Measurements from ENCODE around the gene ICAM5.
"Not testable (repeated sequence)": the region's sequence is repeated elsewhere in the genome, so short reads cannot be mapped to it uniquely, and the experiment has no call there.

The ICAM5 gene

DNA sequence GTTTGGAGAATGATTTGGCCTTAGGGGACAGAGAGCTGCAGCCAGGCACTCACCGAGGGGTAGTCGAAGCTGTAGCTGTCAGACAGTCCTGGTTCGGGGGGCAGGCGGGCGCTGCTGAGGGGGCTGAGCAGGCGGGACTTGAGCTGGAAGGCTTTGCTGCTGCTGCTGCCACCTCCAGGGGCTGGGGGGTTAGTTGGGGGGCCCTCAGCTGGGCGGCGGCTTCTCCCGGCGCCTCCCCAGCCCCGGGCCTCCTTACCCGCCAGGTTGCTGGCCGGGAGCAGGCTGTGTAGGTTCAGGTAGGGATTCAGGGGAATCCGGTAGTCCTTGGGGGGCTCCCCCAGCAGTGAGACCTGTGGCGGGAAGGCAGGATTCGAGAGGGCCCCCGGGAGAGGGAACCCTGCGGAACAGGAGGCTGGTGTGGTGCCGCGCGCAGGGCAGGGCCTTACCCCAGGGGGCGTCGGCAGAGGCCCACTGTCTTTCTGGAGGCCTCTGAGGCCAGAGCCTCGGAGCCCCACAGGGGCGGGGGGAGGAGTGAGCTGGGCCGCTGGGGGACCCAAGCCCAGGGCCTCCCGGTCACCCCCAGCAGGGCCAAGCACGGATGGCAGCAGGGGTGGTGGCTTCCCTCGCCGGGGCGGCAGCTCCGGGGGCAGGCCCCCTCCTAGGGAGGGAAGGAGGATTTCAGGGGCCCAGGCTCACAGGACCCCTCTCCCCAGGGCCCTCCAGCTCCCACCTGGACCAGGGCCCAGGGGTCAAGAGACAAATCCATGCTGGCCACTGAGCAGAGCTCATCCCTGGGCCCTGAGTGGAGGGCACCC lies 31.1 kb downstream of the ICAM5 start:
- DNase-seq: no peak

DNA sequence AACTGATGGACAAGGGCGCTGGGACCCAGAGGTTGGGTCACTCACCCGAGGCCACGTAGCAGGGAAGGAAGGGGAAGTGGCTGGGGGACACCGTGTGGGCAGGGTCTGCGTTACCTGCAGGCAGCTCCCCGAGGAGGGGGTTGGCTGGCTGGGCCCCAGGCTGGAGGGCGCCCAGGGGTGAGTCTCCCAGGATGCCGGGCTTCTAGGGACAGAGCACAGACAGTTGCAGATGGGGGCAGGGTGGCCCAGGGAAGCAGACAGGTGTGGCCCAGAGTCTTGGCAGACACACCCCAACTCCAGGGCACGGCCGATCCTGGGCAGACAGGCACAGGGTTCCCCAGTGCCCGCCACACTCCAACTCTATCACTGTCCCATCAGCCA lies 31.7 kb downstream of the ICAM5 start:
- no peak for DNase-seq

DNA sequence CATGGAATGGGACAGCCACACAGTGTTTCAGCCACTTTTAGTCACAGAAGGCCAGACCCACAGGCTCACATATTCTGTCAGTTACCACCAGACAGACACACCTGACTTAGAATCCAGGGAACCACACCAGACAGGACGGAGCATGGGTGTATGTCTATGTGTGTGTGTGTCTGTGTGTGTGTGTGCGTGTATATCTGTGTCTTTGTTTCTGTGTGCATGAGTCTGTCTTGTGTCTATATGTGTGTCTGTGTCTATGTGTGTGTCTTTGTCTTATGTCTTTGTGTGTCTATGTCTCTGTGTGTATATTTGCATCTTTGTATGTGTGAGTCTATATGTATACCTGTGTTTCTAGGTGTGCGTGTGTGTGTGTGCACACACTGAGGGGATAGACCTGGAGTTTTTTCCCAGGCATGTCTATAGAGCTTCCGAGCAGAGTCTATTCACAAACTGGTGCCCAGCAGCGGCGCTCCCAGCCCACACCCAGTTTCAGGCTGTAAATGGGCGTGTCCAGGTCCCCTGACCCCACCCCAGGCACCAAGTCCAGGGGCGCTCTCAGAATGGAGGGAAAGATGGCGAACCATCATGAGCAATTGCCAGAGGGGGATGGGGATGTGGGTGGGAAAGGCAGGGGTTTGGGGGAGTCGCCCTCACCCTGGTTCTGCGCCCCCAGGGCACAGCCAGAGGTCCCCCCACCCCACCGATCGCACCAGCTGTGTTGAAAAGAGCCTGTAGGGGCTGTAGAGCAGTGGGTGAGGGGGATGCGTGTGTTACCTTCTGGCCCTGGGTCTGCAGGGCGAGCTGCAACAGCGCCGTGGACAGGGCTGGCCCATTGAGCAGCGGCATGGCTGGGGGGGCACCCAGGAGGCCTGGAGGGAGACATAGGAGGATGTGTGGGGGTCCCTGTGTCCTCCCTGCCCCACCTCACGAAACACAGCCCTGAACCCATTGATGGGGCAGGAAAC lies 32.4 kb downstream of the ICAM5 start:
- DNase-seq: no peak

DNA sequence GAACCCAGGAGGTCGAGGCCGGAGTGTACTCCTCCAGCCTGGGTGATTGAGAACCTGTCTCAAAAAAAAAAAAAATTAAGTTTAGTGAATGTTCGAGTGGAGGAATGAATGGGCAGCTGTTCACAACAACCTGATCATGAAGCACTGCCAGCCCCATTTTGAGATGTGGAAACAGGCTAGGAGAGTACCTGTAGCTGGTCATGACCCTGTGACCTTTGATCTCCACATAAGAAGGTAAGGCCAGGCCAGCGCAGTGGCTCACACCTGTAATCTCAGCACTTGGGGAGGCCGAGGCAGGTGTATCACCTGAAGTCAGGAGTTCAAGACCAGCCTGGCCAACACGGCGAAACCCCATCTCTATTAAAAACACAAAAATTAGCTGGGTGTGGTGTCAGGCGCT lies 36.0 kb downstream of the ICAM5 start:
- DNase-seq: no peak

DNA sequence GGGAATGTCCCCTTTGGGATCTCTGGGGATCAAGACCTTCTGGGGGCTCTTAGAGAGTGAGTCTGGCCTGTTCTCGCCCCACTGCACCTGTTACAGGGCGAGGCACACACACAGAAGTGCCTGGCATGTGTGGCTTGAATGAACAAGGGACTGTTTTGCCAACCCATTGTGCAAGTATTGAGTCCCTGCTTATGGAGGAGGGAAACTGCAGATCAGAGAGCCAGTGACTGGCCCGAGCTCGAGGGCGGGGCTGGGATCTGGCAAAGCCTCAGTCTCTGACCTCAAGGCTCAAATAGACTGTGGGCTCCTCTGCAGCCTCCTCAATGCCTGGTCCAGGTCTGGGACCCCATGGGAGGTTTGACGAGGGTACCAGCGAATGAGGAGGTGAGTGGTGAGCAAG lies 38.0 kb downstream of the ICAM5 start:
- no peak for DNase-seq

DNA sequence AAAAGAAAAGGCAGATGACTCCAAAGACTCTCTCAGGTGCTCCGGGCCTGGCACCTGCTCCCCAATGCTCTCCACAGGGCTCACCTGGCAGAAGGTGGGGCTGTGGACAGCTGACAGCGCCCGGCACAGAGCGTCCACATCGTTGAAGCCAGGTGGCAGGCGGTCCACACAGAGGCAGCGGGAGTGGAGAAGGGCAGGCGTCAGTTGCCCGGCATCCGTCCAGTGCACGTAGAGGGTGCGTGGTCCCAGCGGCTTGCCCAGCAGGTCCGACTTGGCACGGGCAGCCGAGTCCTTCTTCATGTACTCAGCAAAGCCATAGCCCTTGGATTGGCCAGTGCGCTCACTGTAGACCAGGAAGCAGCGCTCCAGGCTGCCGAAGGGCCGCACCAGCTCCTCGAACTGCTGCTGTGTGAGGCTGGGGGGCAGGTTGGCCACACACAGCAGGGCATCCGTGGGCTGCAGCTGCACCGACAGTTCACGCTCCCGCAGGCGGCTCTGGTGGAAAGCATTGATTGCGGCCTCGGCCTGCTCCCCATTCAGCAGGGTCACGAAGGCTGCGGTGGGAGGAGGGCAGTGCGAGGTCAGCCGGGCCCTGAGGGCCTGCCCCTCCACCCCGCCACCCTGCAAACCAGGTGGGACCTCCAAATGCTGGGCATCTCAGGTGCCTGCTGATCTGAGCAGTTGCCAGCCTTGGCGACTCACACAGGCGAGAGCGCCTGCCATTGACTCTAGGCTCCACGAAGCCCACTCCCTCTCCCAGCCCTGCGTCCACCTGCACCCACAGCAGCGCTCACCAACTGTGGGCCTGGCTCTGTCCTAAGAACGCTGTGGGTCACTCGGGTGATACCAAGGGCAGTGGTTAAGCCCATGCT lies 39.0 kb downstream of the ICAM5 start:
- no peak for DNase-seq

DNA sequence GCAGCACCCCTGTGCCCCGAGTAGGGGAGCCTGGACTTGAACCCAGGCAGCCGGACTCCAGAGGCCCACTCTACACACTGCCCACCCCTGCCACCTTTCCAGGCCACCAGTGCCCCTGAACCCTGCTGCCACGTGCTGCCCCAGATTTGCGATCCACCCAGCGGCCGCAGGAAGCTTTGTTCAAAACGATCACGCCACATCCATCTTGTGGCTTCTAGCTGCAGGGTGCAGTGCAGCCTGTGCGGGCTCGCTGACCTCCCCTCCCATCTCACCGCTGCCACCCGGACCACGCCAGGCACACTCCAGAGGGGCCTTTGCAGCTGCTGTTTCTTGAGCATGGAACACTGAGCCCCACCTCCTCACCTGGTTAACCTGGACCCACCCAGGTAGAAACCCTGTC lies 39.8 kb downstream of the ICAM5 start:
- DNase-seq: no peak

DNA sequence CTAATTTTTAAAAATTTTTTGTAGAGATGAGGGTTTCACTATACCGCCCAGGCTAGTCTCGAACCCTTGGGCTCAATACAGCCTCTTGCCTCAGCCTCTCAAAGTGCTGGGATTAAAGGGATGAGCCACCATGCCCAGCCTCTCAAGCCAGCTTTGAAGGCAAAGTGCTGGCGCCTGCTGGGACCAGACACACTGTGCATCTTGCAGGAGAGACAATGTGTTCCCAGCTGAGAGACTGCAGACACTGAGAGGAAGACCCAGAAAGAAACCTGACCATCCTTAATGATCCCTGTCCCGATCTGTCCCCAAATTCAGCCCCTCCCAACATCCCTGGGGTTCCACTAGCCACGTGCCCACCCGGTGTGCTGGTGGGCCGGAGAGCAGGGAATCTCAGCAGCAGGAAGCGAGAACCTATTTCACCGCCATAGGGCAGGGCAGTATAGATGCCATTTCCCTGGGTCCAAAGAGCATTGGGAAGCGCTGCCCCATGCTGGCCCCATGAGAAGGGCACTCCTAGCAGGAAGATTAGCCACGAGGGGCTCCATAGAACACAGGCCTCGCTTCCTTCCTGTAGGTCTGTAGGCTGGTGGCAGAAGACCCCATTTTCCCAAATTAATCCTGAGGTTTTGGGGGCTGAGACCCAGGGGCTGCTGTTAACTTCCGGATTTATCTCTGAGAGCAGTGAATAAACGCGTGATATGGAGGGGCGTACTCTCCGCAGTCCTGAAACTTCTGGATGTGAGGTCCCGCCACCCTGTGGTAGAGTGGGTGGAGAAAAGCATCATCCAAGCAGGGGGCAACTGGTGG lies 42.6 kb downstream of the ICAM5 start:
- DNase-seq: no peak

DNA sequence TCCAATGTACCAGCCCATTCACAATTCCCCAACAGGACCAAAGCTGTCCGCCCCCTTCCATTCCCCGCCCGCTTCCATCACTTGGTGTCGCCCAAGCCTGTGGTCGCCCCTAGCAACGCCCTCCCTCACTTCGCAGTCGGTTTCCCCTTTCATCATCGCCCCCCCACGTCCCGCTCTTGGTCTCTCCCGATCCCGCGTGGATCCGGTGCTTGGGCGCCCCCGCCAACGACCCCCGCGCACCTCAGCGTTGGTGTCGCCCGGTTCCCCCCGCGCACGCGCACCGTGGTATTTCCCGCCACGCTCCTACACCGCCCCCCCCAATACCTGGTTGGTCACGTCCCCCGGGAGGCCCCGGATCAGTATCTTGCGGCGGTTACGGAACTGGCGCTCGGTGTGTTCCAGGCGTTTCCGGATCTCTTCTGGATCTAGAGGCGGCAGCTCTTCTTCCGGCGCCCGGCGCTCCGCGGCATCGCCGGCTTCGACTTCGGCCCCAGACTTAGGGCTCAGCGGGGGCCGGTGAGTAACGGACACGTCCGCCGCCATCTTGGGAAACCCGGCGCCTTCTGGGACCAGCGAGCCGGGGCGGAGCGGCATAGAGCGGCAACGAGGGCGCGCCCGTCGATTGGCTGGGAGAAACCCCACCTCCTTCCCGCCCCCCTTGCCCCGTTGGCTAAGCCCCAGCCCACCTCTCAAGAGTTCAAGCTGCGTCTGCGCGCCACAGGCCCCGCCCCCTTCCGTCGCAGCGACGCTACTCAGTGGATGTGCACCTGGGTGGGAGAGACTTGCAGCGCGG lies 43.4 kb downstream of the ICAM5 start, which contains the start of gene RAVER1:
Gene RAVER1 (minus strand): TSS at position 565 of the 793 bp plus-strand sequence. CDS start 22 bp downstream, at position 543.
- peak; percentile 86 to 97 (median 94) for DNase-seq

DNA sequence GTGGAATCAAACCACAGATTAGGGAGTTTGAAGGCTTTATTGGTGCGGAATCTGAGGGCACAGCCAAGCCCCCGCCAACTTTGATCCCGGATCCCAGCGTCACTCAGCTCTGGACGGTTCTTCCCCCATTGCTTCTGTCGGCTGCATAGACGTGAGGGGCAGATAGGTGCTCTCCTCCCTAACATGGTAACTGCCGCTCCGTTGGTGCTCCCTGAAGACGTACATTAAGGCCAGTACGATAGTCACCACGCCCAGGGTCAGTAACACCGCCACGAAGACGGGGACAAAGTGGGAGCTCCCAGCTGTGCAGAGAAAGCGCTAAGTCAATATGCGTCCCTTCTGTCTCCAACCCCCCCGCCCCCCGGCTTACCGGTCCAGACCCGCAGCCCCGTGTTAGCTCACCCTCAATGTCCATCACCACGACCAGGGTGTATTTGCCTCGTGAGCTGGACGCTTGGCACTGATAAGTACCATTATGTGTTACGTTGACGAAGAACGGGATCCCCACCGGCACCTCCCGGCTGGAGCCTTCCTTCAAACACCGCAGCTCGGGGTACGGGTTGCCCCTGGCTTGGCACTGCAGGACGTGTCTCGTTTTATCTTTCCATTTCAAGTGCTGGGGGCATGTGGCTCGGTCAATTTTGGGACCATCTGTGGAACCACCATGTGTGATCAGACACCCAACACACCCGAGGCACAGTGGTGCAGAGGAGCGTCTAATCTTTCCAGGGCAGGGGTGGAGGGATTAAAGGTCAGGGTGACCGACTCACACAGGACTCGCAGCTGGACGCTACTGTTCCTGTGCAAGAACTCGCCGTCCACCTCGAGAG lies 44.2 kb downstream of the ICAM5 start:
- no peak for DNase-seq

DNA sequence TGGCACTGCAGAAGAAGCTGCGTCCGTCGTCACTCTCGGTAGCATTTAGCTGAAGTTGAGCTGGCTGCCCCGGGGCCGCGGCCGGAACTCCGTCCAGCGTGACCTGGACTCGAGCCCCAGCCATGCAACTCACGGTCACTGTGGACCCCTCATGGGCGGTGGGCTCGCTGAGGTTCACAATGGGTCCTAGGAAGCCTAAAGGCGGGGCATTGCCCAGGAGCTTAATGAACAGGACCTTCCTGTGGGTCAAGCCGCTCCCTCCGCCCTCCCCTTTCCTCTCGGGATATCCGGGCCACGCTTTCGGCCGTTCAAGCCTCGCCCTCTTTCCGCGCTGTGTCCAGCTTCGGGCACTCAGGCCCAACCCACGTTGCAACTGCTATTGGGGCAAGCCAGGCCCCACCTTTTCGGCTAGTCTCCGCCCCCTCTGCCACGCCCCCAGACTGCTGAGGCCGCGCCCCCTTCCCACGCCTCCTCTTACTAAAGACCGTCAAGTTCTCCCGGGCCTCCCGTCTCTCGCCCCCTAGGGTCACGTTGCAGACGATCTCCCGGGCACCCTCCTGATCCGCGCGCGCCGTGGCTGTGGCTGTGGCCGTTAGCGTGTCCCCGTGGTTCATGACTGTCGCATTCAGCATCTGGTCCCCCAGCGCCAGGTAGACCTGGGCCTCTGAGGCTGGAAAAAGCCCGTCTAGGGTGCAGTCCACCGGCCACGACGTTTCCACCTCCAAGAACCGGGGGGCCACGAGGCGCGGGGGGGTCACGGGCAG lies 45.0 kb downstream of the ICAM5 start:
- DNase-seq: peak in 13 of 14 donors; percentile 9 to 80 (median 49)

DNA sequence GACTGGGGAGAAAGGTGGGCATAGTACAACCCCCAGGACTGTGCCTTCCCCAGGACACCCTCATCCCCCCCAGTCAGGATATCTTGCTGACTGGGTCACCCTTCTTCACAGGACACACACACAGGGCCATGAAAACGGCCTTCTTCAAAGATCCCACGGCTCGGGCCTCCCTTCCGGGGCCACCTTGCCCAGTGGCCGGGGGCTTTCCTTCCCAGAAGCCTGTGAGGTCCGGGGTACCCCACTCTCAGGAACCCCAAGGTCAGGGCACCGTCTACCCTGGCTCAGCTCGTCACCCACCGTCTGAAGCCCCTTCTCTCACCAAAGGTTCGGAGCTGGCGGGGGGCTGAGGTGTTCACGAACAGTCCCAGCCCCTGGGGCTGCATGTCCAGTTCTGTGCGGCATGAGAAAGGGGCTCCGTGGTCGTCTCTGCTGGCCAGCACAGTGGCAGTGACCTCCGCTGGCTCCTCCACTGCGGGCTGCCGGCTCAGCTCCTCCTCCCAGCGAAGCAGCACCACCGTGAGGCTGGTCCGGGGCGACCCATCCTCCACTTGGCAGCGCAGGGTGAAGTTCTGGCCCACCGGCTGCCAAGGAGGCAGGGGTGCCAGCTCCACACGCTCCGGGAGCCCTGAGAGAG lies 45.7 kb downstream of the ICAM5 start:
- DNase-seq: peak in 3 of 14 donors; percentile 3 to 28 (median 9)

DNA sequence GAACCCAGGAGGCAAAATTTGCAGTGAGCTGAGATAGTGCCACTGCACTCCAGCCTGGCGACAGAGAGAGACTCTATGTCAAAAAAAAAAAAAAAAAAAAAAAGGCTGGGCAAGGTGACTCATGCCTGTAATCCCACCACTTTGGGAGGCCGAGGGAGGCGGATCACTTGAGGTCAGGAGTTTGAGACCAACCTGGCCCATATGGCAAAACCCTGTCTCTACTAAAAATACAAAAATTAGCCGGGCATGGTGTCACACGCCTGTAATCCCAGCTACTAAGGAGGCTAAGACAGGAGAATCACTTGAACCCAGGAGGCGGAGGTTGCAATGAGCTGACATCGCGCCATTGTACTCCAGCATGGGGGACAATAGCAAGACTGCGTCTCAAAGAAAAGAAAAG lies 47.0 kb downstream of the ICAM5 start:
- DNase-seq: not testable (repeated sequence)

DNA sequence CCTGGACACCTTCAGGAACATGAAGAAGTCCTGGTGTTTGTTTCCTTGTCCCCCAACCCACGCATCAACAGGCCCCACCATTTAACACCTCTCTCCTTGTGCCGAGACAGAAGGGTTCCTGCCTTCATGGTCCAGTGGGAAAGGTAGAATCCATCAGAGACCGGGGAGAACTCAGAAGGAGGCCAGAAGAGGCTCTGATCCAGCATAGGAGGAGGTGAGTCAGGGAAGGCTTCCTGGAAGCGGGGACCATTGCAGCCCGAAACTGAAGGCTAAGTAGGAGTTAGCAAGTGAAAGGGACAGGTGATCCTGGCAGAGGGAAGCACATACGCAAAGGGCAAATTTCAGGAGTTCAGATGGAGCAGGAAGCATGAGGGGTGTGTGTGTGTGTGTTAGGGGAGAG lies 49.2 kb downstream of the ICAM5 start:
- DNase-seq: no peak

DNA sequence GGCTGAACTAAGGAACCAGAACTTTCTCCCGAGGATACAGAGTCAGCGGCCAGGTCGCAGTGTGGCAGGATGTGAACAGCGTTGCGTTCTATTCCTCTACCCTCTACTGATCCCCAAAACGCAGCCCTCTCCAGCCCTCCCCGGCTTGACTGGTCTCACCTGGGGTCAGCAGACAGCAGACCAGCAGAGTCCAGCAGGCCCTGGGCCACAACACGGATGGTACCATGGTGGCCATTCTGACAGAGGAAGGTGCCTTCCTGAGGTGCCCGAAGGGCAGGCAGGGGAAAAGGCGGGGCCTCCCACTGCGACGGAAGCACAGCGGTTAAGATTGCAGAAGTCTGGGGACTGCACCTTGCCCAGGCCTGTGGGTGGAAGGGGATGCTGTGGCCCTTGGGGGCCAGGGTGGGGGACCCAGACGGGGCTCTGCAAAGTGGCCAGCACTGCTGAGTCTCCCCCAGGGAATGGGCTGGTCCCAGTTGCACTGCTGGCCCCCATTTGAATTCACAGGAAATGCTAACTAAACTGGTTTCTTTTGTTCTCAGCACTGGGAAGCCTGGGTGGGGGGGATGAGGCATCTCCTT lies 49.7 kb downstream of the ICAM5 start, which contains the start of gene ICAM3:
Gene ICAM3 (minus strand): TSS at position 245 of the 581 bp plus-strand sequence. CDS start 10 bp downstream, at position 235.
- no peak for DNase-seq

DNA sequence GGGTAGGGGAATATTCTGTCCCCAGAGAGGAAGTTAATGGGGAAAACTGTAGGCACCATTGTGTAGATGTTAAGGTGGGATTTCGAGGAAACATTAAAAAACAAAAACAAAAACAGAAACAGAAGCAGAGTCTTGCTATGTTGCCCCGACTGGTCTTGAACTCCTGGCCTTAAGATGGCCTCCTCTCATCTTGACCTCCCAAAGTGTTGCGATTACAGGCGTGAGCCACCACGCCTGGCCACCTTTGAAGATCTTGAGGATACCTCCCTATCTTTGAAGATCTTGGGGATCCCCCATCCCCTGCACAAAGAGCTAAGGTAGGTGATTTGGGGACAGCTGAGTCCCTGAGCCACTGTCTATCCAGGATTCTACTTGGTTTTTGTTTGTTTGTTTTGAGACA lies 50.2 kb downstream of the ICAM5 start:
- no peak for DNase-seq

DNA sequence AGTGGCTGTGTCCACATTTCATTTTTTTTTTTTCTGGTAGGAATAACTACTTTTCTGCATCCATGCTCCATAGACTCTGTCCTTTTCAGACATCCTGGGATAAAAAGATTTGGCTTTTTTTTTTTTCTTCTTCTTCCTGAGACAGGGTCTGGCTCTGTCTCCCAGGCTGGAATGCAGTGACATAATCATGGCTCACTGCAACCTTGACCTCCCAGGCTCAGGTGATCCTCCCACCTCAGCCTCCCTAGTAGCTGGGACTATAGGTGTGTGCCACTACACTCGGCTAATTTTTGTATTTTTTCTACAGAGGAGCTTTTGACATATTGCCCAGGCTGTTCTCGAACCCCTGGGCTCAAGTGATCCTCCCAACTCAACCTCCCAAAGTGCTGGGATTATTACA lies 53.7 kb downstream of the ICAM5 start:
- no peak for DNase-seq

DNA sequence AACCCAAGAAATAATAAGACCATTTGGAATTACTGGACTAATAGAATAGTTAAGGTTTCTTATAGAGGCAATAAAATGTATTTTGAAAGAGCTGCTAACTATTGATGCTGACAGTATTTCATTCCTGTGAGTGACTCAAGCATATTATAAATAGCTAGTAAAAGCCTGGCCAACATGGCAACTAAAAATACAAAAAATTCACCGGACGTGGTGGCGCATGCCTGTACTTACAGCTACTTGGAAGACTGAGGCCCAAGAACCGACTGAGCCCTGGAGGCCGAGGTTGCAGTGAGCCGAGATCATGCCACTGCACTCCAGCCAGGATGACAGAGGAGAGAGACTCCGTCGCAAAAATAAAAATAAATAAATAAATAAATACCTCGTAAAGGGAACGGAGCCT lies 55.0 kb downstream of the ICAM5 start:
- no peak for DNase-seq
